ENCODE results near the gene MRPL58. TPM values are rescaled to one million over a fixed set of nuclear protein-coding genes. Genes with fewer than 3 reads are reported as not detected.

Gene MRPL58
- total and polyA plus RNA-seq, 2 experiments from 2014 or later = 29.8 to 39.3 TPM

- no peaks in the 10 kb centered on the region for H3K36me3 ChIP-seq (replicated peaks; ENCODE audit: insufficient read depth, low read depth)
- H3K27ac ChIP-seq = peak overlapping the region; percentile 98
- DNase-seq (ENCODE audit: low spot score) = peak; percentile 97
- no peaks in the 10 kb centered on the region for H3K27me3 ChIP-seq
- peak overlapping the region; percentile 81 for H2AFZ ChIP-seq
- WGBS (ENCODE audit: low lambda C conversion rate, missing lambda C conversion rate) = 3% methylated on average over 34 of the region's 36 CpGs
- peak overlapping the region; percentile 89 for H3K4me2 ChIP-seq
- H3K4me3 ChIP-seq = peak overlapping the region; percentile 95
- H3K4me1 ChIP-seq (ENCODE audit: insufficient read depth) = no peaks in the 10 kb centered on the region
- TF ChIP-seq EZH2 (IDR thresholded peaks at IDR 0.05; ENCODE audit: borderline replicate concordance) = no peak
- TF ChIP-seq EZH2phosphoT487 (IDR thresholded peaks at IDR 0.05; ENCODE audit: low read depth, severe bottlenecking, unreplicated experiment) = no peak
- TF ChIP-seq CTCF (IDR thresholded peaks at IDR 0.05; ENCODE audit: poor library complexity) = no peak
- H3K79me2 ChIP-seq = no peaks in the 10 kb centered on the region
- no peaks in the 10 kb centered on the region for H3K9me3 ChIP-seq (ENCODE audit: low read depth)
- H4K20me1 ChIP-seq (ENCODE audit: insufficient read depth, poor library complexity, severe bottlenecking) = no peaks in the 10 kb centered on the region
- H3K9me2 ChIP-seq (replicated peaks; ENCODE audit: insufficient read depth) = no peaks in the 10 kb centered on the region
Observed at GRCh38 chr17:75033346-75034235, 21.1 kb downstream of the MRPL58 start.

GRCh38 chr17:75034236-75034908 is 21.9 kb downstream of the MRPL58 start:
- H3K4me1 ChIP-seq (ENCODE audit: insufficient read depth) = no peaks in the 10 kb centered on the region
- WGBS (ENCODE audit: low lambda C conversion rate, missing lambda C conversion rate) = 2% methylated on average over 43 of the region's 43 CpGs

GRCh38 chr17:75036643-75037268 is 24.3 kb downstream of the MRPL58 start:
- H3K79me2 ChIP-seq = no peaks in the 10 kb centered on the region
- H3K27ac ChIP-seq = no peak overlapping the region
- no peaks in the 10 kb centered on the region for H3K4me1 ChIP-seq (ENCODE audit: insufficient read depth)
- WGBS (ENCODE audit: low lambda C conversion rate, missing lambda C conversion rate) = 94% methylated on average over 27 of the region's 27 CpGs
- no peak overlapping the region for H2AFZ ChIP-seq
- peak; percentile 38 for DNase-seq (ENCODE audit: low spot score)
- H3K27me3 ChIP-seq = no peaks in the 10 kb centered on the region
- no peaks in the 10 kb centered on the region for H3K9me2 ChIP-seq (replicated peaks; ENCODE audit: insufficient read depth)
- no peaks in the 10 kb centered on the region for H4K20me1 ChIP-seq (ENCODE audit: insufficient read depth, poor library complexity, severe bottlenecking)
- H3K9me3 ChIP-seq (ENCODE audit: low read depth) = no peaks in the 10 kb centered on the region
- H3K4me3 ChIP-seq = no peak overlapping the region
- TF ChIP-seq EZH2 (IDR thresholded peaks at IDR 0.05; ENCODE audit: borderline replicate concordance) (no peak), CTCF (IDR thresholded peaks at IDR 0.05; ENCODE audit: poor library complexity) (no peak), EZH2phosphoT487 (IDR thresholded peaks at IDR 0.05; ENCODE audit: low read depth, severe bottlenecking, unreplicated experiment) (no peak)
- no peak overlapping the region for H3K4me2 ChIP-seq
- no peaks in the 10 kb centered on the region for H3K36me3 ChIP-seq (replicated peaks; ENCODE audit: insufficient read depth, low read depth)

More at GRCh38 chr17:75034236-75034908, 21.9 kb downstream of the MRPL58 start:
- H3K27ac ChIP-seq = peak overlapping the region; percentile 98
- H2AFZ ChIP-seq = peak overlapping the region; percentile 95
- H3K4me2 ChIP-seq = peak overlapping the region; percentile 89
- H3K4me3 ChIP-seq = peak overlapping the region; percentile 95
- H3K36me3 ChIP-seq (replicated peaks; ENCODE audit: insufficient read depth, low read depth) = no peaks in the 10 kb centered on the region
- H3K79me2 ChIP-seq = no peaks in the 10 kb centered on the region
- H3K9me2 ChIP-seq (replicated peaks; ENCODE audit: insufficient read depth) = no peaks in the 10 kb centered on the region
- TF ChIP-seq EZH2 (IDR thresholded peaks at IDR 0.05; ENCODE audit: borderline replicate concordance) (no peak), EZH2phosphoT487 (IDR thresholded peaks at IDR 0.05; ENCODE audit: low read depth, severe bottlenecking, unreplicated experiment) (no peak), CTCF (IDR thresholded peaks at IDR 0.05; ENCODE audit: poor library complexity) (peak; percentile 38)
- H4K20me1 ChIP-seq (ENCODE audit: insufficient read depth, poor library complexity, severe bottlenecking) = no peaks in the 10 kb centered on the region
- DNase-seq (ENCODE audit: low spot score) = peak; percentile 92
- no peaks in the 10 kb centered on the region for H3K27me3 ChIP-seq
- no peaks in the 10 kb centered on the region for H3K9me3 ChIP-seq (ENCODE audit: low read depth)
